ENCODE data around the gene TEX52. TPM values are rescaled to one million over a fixed set of nuclear protein-coding genes. Genes with fewer than 3 reads are reported as not detected.
A peak's percentile ranks its signal among the peaks of the same experiment; 100 is the strongest.

The TEX52 gene
- total and polyA plus RNA-seq, 11 donors: not detected

GRCh38 chr12:2854669-2855453 lies 2.0 kb downstream of the TEX52 start:
- Histone ChIP-seq H3K36me3 (peaks cover 0 to 20% (median 0%) of the 10 kb centered on the region in 9 donors), H3K27me3 (no peaks in the 10 kb centered on the region), H3K27ac (no peak overlapping the region), H3K9me3 (no peaks in the 10 kb centered on the region), H3K4me1 (peaks cover 0 to 3% (median 0%) of the 10 kb centered on the region in 12 donors), H3K4me3 (no peak overlapping the region)
- intact Hi-C loops (cut with DNase I): loop anchor here in 9 of 10 donors (5.0 to 10.0 kb wide), 5 partner anchors 87 to 182 kb away; no protein-coding TSS in a partner anchor
- TF ChIP-seq CTCF (IDR thresholded peaks at IDR 0.05) (no peak), POLR2A (IDR thresholded peaks at IDR 0.05) (no peak)
- 91 to 93% (median 92%) methylated on average over 21 to 25 of the region's 25 CpGs for WGBS, 4 donors
- no peak for DNase-seq
- no peak for ATAC-seq

GRCh38 chr12:2853626-2854025 lies 3.2 kb downstream of the TEX52 start:
- TF ChIP-seq POLR2A (IDR thresholded peaks at IDR 0.05): no peak
- peak; percentile 72 to 92 (median 81) for TF ChIP-seq CTCF (IDR thresholded peaks at IDR 0.05)
- H3K36me3 ChIP-seq: peaks cover 0 to 10% (median 0%) of the 10 kb centered on the region in 9 donors
- peaks cover 0 to 3% (median 0%) of the 10 kb centered on the region in 12 donors for H3K4me1 ChIP-seq
- H3K27me3 ChIP-seq: no peaks in the 10 kb centered on the region
- no peak overlapping the region for H3K27ac ChIP-seq
- peak; percentile 68 to 95 (median 90) for ATAC-seq
- peak; percentile 84 to 90 (median 85) for DNase-seq
- 15 to 17% (median 16%) methylated on average over 11 of the region's 11 CpGs for WGBS, 4 donors
- intact Hi-C loops (cut with DNase I): loop anchor here in 9 of 10 donors (2.0 to 10.0 kb wide), 4 partner anchors 91 to 187 kb away; no protein-coding TSS in a partner anchor
- no peaks in the 10 kb centered on the region for H3K9me3 ChIP-seq
- H3K4me3 ChIP-seq: no peak overlapping the region

DNA sequence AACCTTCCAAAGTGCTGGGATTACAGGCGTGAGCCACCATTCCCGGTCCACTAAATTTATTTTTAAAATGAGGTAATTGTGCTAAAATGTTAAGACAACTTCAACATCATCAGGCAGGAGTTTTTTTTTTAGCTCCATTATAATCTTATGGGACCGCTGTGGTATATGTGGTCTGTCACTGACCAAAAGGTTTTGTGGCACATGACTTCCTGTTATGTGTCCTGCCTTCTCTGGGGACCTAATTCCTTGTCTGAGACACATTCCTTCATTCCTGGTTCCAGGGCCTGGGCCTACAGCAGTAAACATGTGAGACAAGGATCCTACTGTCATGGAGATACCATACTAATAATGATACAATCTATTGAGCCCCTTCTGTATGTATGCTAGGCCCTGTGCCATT lies 4.9 kb downstream of the TEX52 start:
- no peaks in the 10 kb centered on the region for H3K9me3 ChIP-seq
- H3K27me3 ChIP-seq: no peaks in the 10 kb centered on the region
- TF ChIP-seq POLR2A (IDR thresholded peaks at IDR 0.05): no peak
- TF ChIP-seq CTCF (IDR thresholded peaks at IDR 0.05): no peak
- H3K27ac ChIP-seq: no peak overlapping the region
- intact Hi-C loops (cut with DNase I): loop anchor here in 9 of 10 donors (2.0 to 10.0 kb wide), 4 partner anchors 93 to 189 kb away; no protein-coding TSS in a partner anchor
- no peak overlapping the region for H3K4me3 ChIP-seq
- DNase-seq: no peak
- peaks cover 0 to 3% (median 0%) of the 10 kb centered on the region in 12 donors for H3K4me1 ChIP-seq
- ATAC-seq: no peak
- H3K36me3 ChIP-seq: peaks cover 0 to 8% (median 0%) of the 10 kb centered on the region in 9 donors
- WGBS, 4 donors: 83 to 93% (median 89%) methylated on average over 3 of the region's 3 CpGs

DNA sequence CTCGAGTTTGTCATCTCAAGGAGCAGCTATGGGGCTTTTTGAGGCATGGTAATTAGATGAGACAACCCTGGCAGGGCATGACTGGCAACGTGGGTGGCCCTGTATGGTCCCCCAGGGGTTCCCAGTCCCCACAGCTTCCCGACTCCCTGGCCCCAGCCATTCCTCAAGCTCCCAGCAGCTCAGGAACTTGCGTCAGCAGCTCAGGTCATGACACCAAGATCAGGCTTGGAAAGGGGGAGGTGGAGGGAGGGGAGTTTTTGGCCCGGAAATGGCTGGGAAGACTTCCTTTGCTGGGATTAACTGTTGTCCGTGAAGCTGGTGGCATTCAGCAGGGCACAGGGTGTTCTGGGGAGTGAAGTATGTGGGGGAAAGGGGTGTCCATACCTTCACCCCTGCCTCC lies 11.6 kb downstream of the TEX52 start:
- peak overlapping the region in 4 of 12 donors; percentile 14 to 68 (median 28) for H3K27ac ChIP-seq
- intact Hi-C loops (cut with DNase I): no loop called here
- H3K4me1 ChIP-seq: peaks cover 0 to 14% (median 0%) of the 10 kb centered on the region in 12 donors
- DNase-seq (peak; percentile 50 to 68 (median 58)), ATAC-seq (peak in 3 of 4 donors; percentile 23 to 78 (median 62))
- 25 to 49% (median 44%) methylated on average over 3 to 6 of the region's 6 CpGs for WGBS, 4 donors
- H3K36me3 ChIP-seq: peaks cover 0 to 13% (median 0%) of the 10 kb centered on the region in 9 donors
- no peak overlapping the region for H3K4me3 ChIP-seq
- H3K9me3 ChIP-seq: no peaks in the 10 kb centered on the region
- no peaks in the 10 kb centered on the region for H3K27me3 ChIP-seq
- TF ChIP-seq POLR2A (IDR thresholded peaks at IDR 0.05) (no peak), CTCF (IDR thresholded peaks at IDR 0.05) (no peak)
